ENCODE data around the gene ANKFN1.

ANKFN1 gene
- total RNA-seq = 0 to 6.5 (median 0.02) reads per million in 17 experiments

- DNase-seq = no peak
Measured at GRCh38 chr17:56152874-56153602, at the start of gene ANKFN1. ANKFN1 (plus strand) TSS chr17:56153475; CDS start chr17:56212668, 59,193 bp downstream.

GRCh38 chr17:56108811-56109284 is 44.4 kb upstream of the ANKFN1 start:
- no peak for DNase-seq

GRCh38 chr17:56109836-56110235 is 43.4 kb upstream of the ANKFN1 start:
- DNase-seq = no peak

GRCh38 chr17:56110463-56111135 is 42.7 kb upstream of the ANKFN1 start:
- DNase-seq = no peak

- no peak for DNase-seq
Measured at GRCh38 chr17:56111706-56112485, 41.4 kb upstream of the ANKFN1 start.

GRCh38 chr17:56113486-56113885 is 39.8 kb upstream of the ANKFN1 start:
- no peak for DNase-seq

- no peak for DNase-seq
Measured at GRCh38 chr17:56114469-56114868, 38.8 kb upstream of the ANKFN1 start.

GRCh38 chr17:56119191-56119590 is 34.1 kb upstream of the ANKFN1 start:
- DNase-seq = no peak

GRCh38 chr17:56119936-56120335 is 33.3 kb upstream of the ANKFN1 start:
- no peak for DNase-seq

- peak in 1 of 4 experiments; percentile 20 for DNase-seq
Measured at GRCh38 chr17:56121191-56122051, 31.9 kb upstream of the ANKFN1 start.

GRCh38 chr17:56125830-56126819 is 27.1 kb upstream of the ANKFN1 start:
- DNase-seq = peak; percentile 34 to 67 (median 55)

GRCh38 chr17:56130026-56130425 is 23.2 kb upstream of the ANKFN1 start:
- DNase-seq = no peak

GRCh38 chr17:56130631-56131030 is 22.6 kb upstream of the ANKFN1 start:
- DNase-seq = no peak

GRCh38 chr17:56131431-56131830 is 21.8 kb upstream of the ANKFN1 start:
- DNase-seq = no peak

- DNase-seq = peak in 3 of 4 experiments; percentile 10 to 46 (median 44)
Measured at GRCh38 chr17:56136301-56136700, 17.0 kb upstream of the ANKFN1 start.

- no peak for DNase-seq
Measured at GRCh38 chr17:56141046-56141839, 12.0 kb upstream of the ANKFN1 start.

- no peak for DNase-seq
Measured at GRCh38 chr17:56142325-56142724, 10.9 kb upstream of the ANKFN1 start.

GRCh38 chr17:56142781-56143180 is 10.5 kb upstream of the ANKFN1 start:
- DNase-seq = no peak

GRCh38 chr17:56144223-56144622 is 9.1 kb upstream of the ANKFN1 start:
- DNase-seq = no peak

- DNase-seq = no peak
Measured at GRCh38 chr17:56146534-56146933, 6.7 kb upstream of the ANKFN1 start.
